Kidney tubule cell (primary cell): ENCODE data around the gene ACOT8.
"Not testable (repeated sequence)": the region's sequence is repeated elsewhere in the genome, so short reads cannot be mapped to it uniquely, and the experiment has no call there.

Source experiments
- DNase-seq: peaks from one replicate; pipeline ENCODE4 v3.0.0-alpha.2; 2018; ENCODE audit warnings: low spot score

Gene ACOT8

DNA sequence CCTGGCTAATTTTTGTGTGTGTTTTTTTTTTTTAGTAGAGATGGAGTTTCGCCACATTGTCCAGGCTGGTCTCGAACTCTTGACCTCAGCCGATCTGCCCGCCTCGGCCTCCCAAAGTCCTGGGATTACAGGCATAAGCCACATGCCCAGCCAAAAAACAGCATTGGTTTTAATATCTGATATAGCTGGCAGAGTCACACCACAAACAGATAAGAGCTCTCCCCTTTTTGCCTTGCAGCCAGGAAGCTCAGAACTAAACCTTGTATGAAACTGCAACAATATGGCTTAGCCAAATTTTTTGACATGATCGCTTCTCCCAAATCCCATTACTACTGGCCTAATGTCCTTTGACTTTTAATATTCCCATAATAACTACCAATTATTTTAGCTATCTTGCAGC lies 4.9 kb downstream of the ACOT8 start:
- no peak for DNase-seq

DNA sequence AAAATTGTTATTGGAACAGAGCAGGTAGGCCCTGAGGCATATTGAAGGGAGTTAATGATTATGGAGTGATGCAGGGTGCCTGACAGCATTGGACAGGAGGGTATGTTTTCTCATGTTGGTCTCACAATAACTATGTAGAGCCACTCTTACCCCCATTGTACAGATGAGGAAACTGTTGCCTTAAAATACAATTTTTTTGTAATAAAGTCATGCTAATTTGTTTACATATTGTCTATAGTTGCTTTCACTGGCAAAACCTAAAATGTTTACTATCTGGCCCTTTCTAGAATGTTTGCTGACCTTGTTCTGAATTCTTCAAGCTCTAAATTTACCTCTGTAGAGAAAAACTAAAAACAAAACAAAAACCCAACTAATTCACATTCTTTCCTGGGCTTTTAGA lies 5.7 kb downstream of the ACOT8 start:
- DNase-seq: no peak

DNA sequence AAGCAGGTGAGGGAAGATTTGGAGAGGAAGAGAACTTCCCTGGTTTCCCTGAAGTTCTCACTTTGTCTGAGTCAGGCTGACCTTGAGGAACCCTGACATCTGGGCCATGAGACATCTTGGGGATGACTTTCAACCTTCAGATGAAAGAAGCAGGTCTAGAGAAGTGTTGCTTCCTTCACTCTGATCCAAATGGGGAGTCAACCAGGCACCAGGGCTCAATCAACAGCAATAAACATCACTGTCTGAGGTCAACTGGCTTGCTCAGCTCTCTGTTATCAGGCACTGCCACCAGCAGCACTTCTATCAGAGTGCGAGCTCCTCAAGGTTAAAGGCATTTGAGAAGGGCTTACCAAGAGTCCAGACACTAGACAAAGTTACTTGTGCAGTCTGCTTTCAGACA lies 6.3 kb downstream of the ACOT8 start:
- no peak for DNase-seq

DNA sequence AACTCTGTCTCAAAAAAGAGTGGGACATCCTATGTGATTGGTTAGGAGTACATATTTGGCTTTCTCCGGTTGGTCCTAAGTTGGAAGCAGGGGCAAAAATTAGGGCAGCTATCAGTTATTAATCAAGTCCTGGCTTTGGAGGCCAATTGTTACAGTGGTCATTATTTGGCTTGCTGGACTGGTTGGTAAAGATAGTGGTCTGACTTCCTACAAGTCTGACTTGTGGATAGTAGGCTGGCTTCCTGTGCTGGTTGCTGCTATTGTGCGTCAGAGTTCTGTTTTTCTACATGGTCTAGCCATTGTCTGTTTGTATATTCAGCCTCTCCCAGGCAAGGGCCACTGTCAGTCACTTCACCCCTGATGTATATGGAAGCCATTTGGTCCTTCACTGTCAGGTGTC lies 7.0 kb downstream of the ACOT8 start:
- DNase-seq: no peak

DNA sequence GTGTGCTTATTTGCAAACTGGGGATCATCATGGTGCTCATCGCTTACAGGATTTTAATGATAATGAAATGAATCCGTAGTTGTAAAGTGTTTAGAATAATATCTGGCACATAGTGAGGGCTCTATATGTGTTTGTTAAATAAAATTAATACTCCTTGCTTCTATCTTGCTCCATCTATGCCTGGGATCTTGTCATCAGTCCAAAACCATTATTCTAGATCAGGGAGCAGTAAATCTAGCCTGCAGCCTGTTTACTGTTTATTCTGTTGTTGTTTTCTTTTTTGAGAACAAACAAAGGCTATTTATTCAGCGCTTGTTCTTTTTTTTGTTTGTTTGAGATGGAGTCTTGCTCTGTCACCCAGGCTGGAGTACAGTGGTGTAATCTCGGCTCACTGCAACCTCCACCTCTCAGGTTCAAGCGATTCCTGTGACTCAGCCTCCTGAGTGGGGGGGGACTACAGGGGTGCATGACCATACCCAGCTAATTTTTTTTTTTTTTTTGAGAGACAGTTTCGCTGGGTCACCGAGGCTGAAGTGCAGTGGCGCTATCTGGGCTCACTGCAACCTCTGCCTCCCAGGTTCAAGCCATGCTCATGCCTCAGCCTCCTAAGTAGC lies 8.1 kb downstream of the ACOT8 start:
- no peak for DNase-seq

DNA sequence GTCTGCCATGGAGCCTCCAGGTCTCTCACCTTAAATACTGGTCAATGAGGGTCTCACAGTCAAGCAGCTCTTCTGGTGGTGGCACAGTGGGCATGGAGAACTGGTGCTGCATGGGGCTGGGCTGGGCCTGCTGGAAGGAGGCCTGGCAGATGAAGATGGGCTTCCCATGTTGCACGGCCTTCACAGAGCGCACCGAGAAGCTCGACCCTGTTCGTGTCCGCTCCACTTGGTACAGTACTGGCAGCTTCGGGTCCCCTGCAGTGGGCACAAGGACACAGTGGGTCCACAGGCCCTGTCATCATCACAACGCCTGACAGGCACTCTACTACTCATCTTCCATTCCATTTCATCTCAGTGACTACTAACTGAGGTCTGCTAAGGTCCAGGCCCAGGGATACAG lies 8.8 kb downstream of the ACOT8 start:
- no peak for DNase-seq

DNA sequence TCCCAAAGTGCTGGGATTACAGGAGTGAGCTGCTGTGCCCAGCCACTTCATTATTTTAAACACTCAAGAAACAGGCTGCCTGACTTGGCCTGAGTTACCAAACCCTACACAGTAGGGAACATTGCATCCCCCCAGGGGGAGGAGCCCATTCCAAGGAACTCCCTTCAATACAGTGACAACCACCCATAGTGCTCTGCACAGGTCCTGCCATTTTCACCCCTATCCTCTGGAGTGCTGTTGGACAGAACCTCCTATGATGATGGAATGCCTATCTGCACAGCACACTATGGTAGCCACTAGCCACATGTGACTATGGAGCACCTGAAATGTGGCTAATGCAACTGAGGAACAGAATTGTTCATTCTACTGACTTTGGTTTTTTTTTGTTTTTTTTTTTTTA lies 11.7 kb downstream of the ACOT8 start:
- DNase-seq: no peak

DNA sequence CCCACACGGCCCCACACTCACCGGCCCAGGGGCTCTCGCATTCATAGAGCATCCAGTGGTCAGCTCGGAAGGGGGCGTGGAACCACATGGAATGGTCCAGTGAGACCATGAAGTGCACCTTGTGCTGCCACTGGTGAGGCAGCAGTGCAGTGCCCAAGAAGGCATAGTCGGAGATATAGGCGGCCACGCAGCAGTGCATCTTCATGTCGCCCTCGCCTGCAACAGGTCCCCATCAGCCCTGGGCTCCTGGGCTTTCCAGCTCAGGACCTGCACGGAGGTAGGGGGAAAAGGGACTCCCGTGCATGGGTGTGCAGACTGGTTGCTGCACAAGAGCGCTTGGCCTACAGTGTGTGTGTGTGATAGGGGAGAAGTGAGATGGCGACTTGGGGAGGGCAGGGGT lies 13.7 kb downstream of the ACOT8 start:
- no peak for DNase-seq

DNA sequence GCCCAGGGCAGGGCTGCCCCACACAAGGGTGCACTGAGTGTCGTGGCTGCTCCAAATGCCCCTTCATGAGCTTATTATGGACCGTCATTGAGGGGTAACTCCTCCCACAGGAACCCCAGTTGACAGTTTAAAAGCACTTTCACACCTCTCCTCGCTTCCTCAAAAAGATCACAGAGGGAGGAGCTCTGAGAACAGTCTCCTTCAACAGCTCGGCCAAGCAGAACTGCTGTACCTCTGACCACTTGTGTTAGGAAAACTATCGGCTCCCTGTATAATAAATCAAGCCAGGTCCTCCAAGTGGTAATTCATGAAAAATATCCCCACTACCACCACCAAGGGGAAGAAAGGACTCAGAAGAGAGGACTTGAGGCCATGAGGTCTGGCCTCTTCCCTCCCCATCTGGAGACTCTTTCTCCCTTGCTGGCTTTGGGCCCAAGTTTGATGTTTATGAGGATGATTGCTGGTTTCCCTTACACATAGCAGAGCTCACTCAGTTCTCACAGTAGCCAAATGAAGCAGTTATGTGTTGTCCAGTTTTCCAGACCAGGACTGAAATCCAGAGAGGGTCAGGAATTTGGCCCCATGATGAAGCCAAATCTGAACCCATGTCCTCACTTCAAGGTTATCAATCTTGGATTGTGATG lies 14.9 kb downstream of the ACOT8 start:
- no peak for DNase-seq

DNA sequence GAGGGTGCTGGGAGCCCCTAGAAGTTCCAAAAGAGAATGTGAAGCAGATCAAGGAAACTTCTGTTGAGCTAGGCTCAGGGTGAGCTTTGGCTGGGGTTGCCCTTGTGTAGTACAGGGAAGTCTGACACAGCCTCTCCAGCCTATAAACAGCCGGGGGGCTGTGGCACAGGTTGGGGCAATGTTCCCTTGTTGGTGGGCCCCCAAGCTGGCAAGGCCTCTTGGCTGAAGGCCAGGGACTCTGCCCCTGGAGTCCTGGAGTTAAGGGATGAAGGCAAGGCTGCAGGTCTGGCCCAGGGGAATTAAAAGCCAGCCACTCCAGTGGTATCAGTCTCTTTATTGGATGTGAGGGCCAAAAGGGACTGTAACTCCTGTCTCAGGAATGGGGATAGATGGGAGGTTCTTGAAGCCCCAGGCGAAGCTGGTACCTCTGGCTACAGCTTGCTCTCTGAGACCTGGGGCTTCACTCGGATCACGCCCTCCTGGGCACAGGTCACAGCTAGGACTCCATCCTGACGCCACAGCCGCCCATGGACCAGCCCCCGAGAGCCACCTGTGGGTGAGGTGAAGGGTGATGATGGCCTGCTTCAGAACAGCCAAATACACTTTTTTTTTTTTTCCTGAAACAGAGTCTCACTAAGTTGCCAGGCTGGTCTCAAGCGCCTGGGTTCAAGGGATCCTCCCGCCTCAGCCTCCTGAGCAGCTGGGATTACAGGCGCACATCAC lies 15.6 kb downstream of the ACOT8 start:
- DNase-seq: no peak

DNA sequence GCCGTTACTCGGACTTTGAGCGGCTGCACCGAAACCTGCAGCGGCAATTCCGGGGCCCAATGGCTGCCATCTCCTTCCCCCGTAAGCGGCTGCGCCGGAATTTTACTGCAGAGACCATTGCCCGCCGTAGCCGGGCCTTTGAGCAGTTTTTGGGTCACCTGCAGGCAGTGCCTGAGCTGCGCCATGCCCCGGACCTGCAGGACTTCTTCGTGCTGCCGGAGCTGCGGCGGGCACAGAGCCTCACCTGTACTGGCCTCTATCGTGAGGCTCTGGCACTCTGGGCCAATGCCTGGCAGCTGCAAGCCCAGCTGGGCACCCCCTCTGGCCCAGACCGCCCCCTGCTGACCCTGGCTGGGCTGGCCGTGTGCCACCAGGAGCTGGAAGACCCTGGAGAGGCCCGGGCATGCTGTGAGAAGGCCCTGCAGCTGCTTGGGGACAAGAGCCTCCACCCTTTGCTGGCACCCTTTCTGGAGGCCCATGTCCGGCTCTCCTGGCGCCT lies 16.4 kb downstream of the ACOT8 start:
- no peak for DNase-seq

DNA sequence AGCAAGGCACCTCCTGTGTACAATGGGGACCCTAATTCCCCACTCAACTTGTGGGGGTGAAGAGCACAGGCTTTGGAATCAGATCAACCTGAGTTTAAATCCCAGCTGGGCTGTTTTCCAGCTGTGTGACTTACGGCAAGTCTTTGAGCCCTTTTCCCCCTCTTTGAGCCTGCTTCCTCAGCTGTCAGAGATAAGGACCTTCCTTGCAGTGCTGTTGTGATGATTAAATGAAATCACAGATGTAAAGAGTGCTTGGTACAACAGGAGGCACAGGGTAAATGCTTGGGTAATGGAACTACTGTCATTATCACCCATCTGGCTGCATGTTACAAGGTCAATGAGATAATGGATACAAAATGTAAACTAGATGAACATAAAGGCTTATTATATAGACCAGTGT lies 20.4 kb downstream of the ACOT8 start:
- no peak for DNase-seq

DNA sequence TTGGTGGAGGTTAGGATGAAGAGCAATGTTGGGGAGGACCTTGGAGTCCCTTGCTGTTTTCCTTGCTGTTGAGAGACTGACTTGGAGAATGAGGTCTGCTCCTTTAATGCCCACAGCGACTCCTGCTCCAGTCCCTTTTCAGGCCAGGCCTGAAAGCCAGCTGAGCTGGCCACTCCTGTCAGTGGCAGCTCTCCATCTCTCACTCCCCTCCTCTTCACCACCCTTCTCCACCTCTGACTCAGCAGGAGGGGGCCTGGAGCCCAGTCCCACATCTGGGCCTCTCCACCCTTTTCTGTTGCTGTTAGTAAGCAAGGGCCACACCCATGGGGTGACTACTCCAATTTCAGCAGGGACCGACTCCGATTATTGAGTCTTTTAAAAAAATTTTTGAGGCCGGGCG lies 21.4 kb downstream of the ACOT8 start:
- no peak for DNase-seq

DNA sequence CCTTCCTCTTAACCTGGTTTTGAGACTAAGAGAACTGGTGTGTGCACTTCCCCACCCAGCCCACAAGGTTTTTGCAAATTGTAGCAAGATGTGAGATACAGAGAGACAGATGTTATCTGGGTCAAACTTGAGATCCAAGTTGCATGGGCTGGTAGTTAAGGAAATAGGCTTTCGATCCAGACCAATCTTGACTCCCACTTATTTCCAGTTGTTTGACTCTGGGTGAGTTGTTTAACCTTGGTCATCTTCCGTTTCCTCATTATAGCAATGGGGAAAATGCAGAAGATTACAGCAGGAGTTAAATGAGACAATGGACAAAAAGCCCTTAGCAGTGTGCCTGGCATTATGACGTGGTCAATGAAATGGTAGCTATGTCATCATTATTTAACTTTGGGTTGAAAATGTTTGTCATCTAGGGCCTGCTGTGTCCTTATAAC lies 21.8 kb downstream of the ACOT8 start:
- no peak for DNase-seq

DNA sequence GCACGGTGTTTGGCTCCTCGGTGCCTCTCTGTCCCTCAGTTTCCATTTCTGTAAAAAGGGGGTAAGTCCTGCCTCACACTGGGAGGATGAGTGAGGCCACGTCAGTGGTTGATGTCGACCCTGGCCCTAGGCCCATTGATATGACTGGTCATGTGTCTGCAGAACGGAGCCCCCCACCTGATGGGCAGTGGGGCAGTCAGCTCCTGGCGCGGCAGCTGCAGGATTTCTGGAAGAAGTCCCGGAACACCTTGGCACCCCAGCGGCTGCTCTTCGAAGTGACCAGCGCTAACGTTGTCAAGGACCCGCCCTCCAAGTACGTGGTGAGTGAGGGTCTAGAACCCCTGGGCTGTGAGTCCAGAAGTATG lies 22.4 kb downstream of the ACOT8 start:
- no peak for DNase-seq

DNA sequence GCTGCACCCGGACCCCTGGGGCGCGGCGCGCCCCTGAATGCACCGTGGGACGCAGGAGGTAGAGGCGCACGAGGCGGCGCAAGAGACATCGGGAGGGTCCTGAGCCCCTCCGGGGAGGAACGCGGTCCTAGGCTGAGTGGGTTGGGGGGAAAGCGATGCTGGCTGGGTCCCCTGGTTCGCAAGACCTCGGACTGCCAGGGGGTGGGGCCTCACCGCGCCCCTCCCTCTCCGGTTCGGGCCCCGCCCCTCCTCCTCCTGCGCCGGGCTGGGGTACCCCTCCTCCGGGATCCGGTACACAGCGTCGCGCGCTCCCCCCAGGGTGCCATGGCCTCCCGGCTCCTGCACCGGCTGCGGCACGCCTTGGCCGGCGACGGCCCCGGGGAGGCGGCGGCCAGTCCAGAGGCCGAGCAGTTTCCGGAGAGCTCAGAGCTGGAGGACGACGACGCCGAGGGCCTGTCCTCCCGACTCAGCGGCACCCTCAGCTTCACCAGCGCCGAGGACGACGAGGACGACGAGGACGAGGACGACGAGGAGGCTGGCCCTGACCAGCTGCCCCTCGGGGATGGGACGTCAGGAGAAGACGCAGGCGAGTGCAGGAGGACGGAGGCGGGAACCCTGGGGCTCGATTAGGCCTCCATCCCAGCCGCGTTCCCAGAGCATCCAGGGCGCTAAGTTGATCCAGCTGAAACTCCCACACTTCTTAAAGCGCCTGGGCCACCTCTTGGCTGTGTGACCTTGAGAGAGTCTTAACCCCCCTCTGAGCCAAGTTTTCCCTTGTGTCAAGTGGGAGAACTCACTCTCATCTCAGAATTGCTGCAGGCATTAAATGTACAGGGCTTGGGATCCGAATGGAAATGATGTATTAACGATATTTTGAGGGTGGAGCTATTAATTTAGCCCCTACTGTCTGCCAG lies 23.1 kb downstream of the ACOT8 start:
- DNase-seq: peak; percentile 60

DNA sequence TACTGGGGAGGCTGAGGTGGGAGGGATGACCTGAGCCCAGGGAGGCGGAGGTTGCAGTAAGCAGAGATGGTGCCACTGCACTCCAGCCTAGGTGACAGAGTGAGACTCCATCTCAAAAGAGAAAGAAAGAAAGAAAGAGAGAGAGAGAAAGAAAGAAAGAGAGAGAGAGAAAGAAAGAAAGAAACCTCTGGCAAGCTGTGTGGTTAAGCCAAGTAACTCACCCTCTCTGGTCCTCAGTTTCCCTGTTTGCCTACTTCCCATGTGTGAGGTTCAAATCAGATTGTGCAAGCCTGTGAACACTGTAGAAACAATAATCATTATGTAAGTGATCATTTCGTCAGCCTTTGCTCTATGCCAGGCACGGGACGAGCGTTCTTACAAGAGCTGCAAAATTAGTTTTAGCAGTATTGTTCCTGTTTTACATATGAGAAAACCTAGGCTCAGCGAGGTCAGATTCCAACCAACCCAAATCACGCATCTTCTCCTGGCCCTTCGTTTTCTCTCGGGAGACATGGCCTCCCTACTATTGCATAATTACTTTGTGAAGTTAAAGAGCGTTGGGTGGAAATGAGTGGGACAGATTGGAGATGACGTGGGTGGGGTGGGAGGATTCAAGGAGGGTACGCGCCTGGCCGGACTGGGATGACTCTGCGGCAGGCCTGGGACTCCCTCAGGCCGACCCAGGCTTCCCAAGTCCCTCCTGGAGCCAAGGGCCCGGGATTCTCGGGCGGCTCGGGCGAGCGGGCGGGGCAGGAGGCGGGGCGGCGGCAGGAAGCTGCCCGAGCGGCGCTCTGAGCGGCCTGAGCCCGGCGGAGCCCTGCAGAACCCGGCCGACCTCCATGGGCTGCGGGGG lies 23.9 kb downstream of the ACOT8 start, which contains the start of gene SNX21:
SNX21 (plus strand) TSS at position 770 of the 853 bp plus-strand sequence. CDS start 121 bp downstream, outside the sequence.
- DNase-seq: peak; percentile 88

DNA sequence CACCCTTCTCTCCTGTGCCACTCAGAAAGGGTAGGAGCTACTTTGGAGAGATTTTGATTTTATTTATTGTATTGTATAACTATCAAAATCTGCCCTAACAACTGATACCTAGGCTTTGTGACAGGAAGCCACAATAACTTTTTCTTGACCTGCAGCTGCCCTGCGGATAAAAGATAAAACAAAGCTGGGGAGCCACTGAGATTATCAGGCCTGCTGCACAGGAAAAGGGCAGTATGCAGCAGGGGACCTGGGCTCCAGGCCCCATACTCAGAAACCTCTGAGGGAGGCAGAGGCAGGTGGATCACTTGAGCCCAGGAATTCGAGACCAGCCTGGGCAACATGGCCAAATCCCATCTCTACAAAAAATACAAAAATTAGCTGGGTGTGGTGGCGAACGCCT lies 24.6 kb downstream of the ACOT8 start:
- no peak for DNase-seq

DNA sequence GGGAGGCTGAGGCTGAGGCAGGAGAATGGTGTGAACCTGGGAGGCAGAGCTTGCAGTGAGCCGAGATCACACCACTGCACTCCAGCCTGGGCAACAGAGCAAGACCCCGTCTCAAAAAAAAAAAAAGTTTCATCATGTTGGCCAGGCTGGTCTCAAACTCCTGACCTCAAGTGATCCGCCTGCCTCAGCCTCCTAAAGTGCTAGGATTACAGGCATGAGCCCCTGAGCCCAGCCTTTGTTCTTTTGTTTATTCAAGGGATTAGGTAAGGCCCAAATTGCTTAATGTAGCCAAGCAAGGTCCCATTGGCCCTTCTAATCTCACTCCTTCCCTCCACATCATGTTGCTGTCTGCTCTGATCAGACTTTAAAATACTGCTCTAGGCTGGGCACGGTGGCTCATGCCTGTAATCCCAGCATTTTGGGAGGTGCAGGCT lies 27.5 kb downstream of the ACOT8 start:
- DNase-seq: not testable (repeated sequence)

DNA sequence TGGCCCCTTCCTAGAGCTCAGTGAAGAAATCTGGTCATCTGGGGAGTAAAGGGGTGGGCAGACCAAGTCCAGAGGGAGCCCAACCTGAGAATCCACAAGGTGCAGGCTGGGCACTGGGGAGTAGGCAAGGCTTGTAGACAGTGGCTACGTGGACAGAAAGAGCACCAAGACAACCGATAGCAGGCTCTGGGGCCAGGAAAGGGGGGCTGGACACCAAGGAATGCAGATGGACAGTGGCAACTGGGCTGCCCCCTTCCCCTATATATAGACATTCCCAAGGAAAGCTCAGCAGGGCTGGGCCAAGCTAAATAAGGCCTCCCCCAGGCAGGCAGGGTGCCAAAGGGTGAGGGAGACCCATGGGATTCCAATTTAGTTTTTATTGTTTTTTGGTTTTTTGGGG lies 28.6 kb downstream of the ACOT8 start:
- DNase-seq: no peak

DNA sequence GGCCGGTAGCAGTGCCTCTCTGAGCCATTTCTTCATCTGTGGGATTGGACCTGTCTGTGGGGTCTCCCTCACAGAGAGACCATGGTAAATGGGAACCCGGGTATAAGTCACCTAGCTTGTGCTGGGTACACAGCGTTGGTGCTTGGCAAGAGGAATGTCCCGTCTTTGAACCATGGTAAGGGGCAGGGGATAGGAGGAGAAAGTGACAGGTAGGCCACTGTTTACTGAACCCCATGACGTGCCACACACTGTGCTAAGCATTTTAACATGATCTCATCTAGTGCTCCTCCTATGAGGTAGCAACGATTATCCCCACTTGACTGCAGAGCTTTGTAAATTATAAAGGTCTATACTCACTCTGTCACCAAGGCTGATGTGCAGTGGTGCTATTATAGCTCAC lies 29.5 kb downstream of the ACOT8 start:
- DNase-seq: no peak
